Stimulated activated CD4-positive, alpha-beta T cell treated with anti-CD3 and anti-CD28 coated beads, Interleukin-2, amount 100 ng/mL, for 24 hours (primary cell): ENCODE measurements around the gene HLTF.
"Not testable (repeated sequence)": the region's sequence is repeated elsewhere in the genome, so short reads cannot be mapped to it uniquely, and the experiment has no call there.

ENCODE experiments used
- DNase-seq, 2 donors: peaks; one replicate each; pipeline ENCODE4 v3.0.0-alpha.2; 2020

HLTF gene

GRCh38 chr3:149086232-149086988, at the start of gene HLTF:
TSS of gene HLTF (minus strand) at chr3:149086533. CDS start at chr3:149086336, 197 bp downstream.
- DNase-seq, result peak; percentile 89 to 91

- DNase-seq, result no peak
Measured at GRCh38 chr3:149134575-149134974, 48.2 kb upstream of the HLTF start.

- DNase-seq, result no peak
Measured at GRCh38 chr3:149131589-149131988, 45.3 kb upstream of the HLTF start.

- DNase-seq, result peak; percentile 82 to 86
Measured at GRCh38 chr3:149129326-149130205, 43.2 kb upstream of the HLTF start, which contains the start of gene HPS3. TSS of gene HPS3 (plus strand) at chr3:149129638. CDS start at chr3:149129724, 86 bp downstream.

GRCh38 chr3:149128821-149129220, 42.5 kb upstream of the HLTF start:
- DNase-seq, result no peak

- DNase-seq, result no peak
Measured at GRCh38 chr3:149122721-149123578, 36.6 kb upstream of the HLTF start.

GRCh38 chr3:149120051-149120972, 34.0 kb upstream of the HLTF start:
- DNase-seq, result no peak

- no peak for DNase-seq
Measured at GRCh38 chr3:149119466-149119865, 33.1 kb upstream of the HLTF start.

- no peak for DNase-seq
Measured at GRCh38 chr3:149118724-149119123, 32.4 kb upstream of the HLTF start.

- no peak for DNase-seq
Measured at GRCh38 chr3:149115114-149115513, 28.8 kb upstream of the HLTF start.

- DNase-seq, result no peak
Measured at GRCh38 chr3:149114458-149114857, 28.1 kb upstream of the HLTF start.

- no peak for DNase-seq
Measured at GRCh38 chr3:149104484-149104883, 18.2 kb upstream of the HLTF start.

GRCh38 chr3:149101641-149102040, 15.3 kb upstream of the HLTF start:
- DNase-seq, result no peak

GRCh38 chr3:149101154-149101553, 14.8 kb upstream of the HLTF start:
- no peak for DNase-seq

GRCh38 chr3:149097987-149098386, 11.7 kb upstream of the HLTF start:
- not testable (repeated sequence) for DNase-seq

- DNase-seq, result no peak
Measured at GRCh38 chr3:149095487-149095886, 9.2 kb upstream of the HLTF start.

- DNase-seq, result no peak
Measured at GRCh38 chr3:149091983-149092382, 5.7 kb upstream of the HLTF start.

- no peak for DNase-seq
Measured at GRCh38 chr3:149090907-149091306, 4.6 kb upstream of the HLTF start.

GRCh38 chr3:149090461-149090860, 4.1 kb upstream of the HLTF start:
- no peak for DNase-seq

GRCh38 chr3:149089395-149089794, 3.1 kb upstream of the HLTF start:
- DNase-seq, result no peak

GRCh38 chr3:149087208-149087607, 875 bp upstream of the HLTF start:
- no peak for DNase-seq

- DNase-seq, result no peak
Measured at GRCh38 chr3:149085828-149086231, 503 bp downstream of the HLTF start.
